HEK293 (cell line): ENCODE measurements around the gene AADAT.
A peak's percentile ranks its signal among the peaks of the same experiment; 100 is the strongest.

Source experiments
- CTCF ChIA-PET: fragments of 350-600 bp; formaldehyde crosslinking; extraction: SDS; loops from one replicate; lab custom pipeline; 2021; ENCODE audit warnings: antibody characterized with exemption; lab: Yijun Ruan, JAX
- POLR2A ChIA-PET: fragments of 300-600 bp; formaldehyde crosslinking; extraction: SDS; loops from one replicate; lab custom pipeline; 2020; ENCODE audit warnings: antibody characterized with exemption, inconsistent platforms; lab: Yijun Ruan, JAX
- H3K27ac ChIP-seq: fragments of 200-500 bp; sonication (Bioruptor generic); 2 replicates; pipeline ENCODE4 v1.5.1; 2014; ENCODE audit warnings: low read depth, low read length, control low read depth, inconsistent platforms; ENCODE audit errors: extremely low read depth
- H3K36me3 ChIP-seq, 2 experiments: fragments of 200-500 bp in 1 of 2; sonication (Bioruptor generic) in 1 of 2; 1 replicate in 1 of 2; 2 replicates in 1 of 2; pipeline ENCODE4 v1.5.1; 2014 to 2017; ENCODE audit warnings: inconsistent platforms in 2 of 2, low read length in 2 of 2; ENCODE audit not compliant: control insufficient read depth in 2 of 2, insufficient read depth in 1 of 2
- H3K4me1 ChIP-seq: fragments of 200-500 bp; sonication (Bioruptor generic); 2 replicates; pipeline ENCODE4 v1.5.1; 2014; ENCODE audit warnings: mild to moderate bottlenecking, low read length, inconsistent platforms; ENCODE audit not compliant: control insufficient read depth, insufficient read depth
- H3K4me3 ChIP-seq: 2 replicates; pipeline ENCODE4 v1.5.1; 2011; ENCODE audit warnings: low read depth, mild to moderate bottlenecking, control low read depth, low read length, moderate library complexity
- H3K9me3 ChIP-seq: fragments of 200-500 bp; sonication (Bioruptor generic); 2 replicates; pipeline ENCODE4 v1.5.1; 2014; ENCODE audit warnings: low read depth, low read length, inconsistent platforms; ENCODE audit not compliant: control insufficient read depth, insufficient read depth
- BCL6B ChIP-seq: fragments of 450-650 bp; formaldehyde crosslinking; IDR thresholded peaks from 2 replicates; pipeline ENCODE4 v1.5.1; 2017; ENCODE audit warnings: missing biosample characterization, missing genetic modification characterization
- GLIS1 ChIP-seq: fragments of 450-650 bp; formaldehyde crosslinking; IDR thresholded peaks from 2 replicates; pipeline ENCODE4 v1.5.1; 2016; ENCODE audit warnings: missing biosample characterization, missing genetic modification characterization
- GLIS2 ChIP-seq: fragments of 450-650 bp; formaldehyde crosslinking; IDR thresholded peaks from 2 replicates; pipeline ENCODE4 v1.5.1; 2016; ENCODE audit warnings: missing biosample characterization, missing genetic modification characterization
- KLF10 ChIP-seq: fragments of 450-650 bp; IDR thresholded peaks from 2 replicates; pipeline ENCODE4 v1.5.1; 2018; ENCODE audit warnings: missing biosample characterization, mild to moderate bottlenecking, missing genetic modification characterization
- KLF16 ChIP-seq: fragments of 450-650 bp; formaldehyde crosslinking; IDR thresholded peaks from 2 replicates; pipeline ENCODE4 v1.5.1; 2017; ENCODE audit warnings: missing biosample characterization, missing genetic modification characterization
- KLF8 ChIP-seq: fragments of 450-650 bp; formaldehyde crosslinking; IDR thresholded peaks from 2 replicates; pipeline ENCODE4 v1.5.1; 2016; ENCODE audit warnings: missing biosample characterization, missing genetic modification characterization
- KLF9 ChIP-seq: fragments of 450-650 bp; formaldehyde crosslinking; IDR thresholded peaks from 2 replicates; pipeline ENCODE4 v1.5.1; 2016; ENCODE audit warnings: missing biosample characterization, missing genetic modification characterization, low read depth
- OSR2 ChIP-seq: fragments of 450-650 bp; formaldehyde crosslinking; IDR thresholded peaks from 2 replicates; pipeline ENCODE4 v1.5.1; 2016; ENCODE audit warnings: missing biosample characterization, missing genetic modification characterization
- PRDM4 ChIP-seq: fragments of 450-650 bp; formaldehyde crosslinking; IDR thresholded peaks from 2 replicates; pipeline ENCODE4 v1.5.1; 2017; ENCODE audit warnings: missing biosample characterization, missing genetic modification characterization
- SP7 ChIP-seq: fragments of 450-650 bp; formaldehyde crosslinking; IDR thresholded peaks from 2 replicates; pipeline ENCODE4 v1.5.1; 2016; ENCODE audit warnings: missing biosample characterization, missing genetic modification characterization
- ZBTB20 ChIP-seq: fragments of 450-650 bp; formaldehyde crosslinking; IDR thresholded peaks from 2 replicates; pipeline ENCODE4 v1.5.1; 2016; ENCODE audit warnings: missing biosample characterization, missing genetic modification characterization
- ZBTB26 ChIP-seq: fragments of 450-650 bp; formaldehyde crosslinking; optimal IDR thresholded peaks from 2 replicates; pipeline ENCODE3; 2016; ENCODE audit warnings: missing biosample characterization, mild to moderate bottlenecking, missing genetic modification characterization
- ZBTB8A ChIP-seq: fragments of 450-650 bp; formaldehyde crosslinking; IDR thresholded peaks from 2 replicates; pipeline ENCODE4 v1.5.1; 2016; ENCODE audit warnings: missing biosample characterization, missing genetic modification characterization
- ZEB2 ChIP-seq: fragments of 450-650 bp; formaldehyde crosslinking; IDR thresholded peaks from 2 replicates; pipeline ENCODE4 v1.5.1; 2016; ENCODE audit warnings: missing biosample characterization, missing genetic modification characterization
- ZFP37 ChIP-seq: fragments of 450-650 bp; formaldehyde crosslinking; IDR thresholded peaks from 2 replicates; pipeline ENCODE4 v1.5.1; 2016; ENCODE audit warnings: missing biosample characterization, missing genetic modification characterization
- ZNF174 ChIP-seq: fragments of 450-650 bp; formaldehyde crosslinking; IDR thresholded peaks from 2 replicates; pipeline ENCODE4 v1.5.0; 2017; ENCODE audit warnings: missing biosample characterization, mild to moderate bottlenecking, missing genetic modification characterization
- ZNF202 ChIP-seq: fragments of 450-650 bp; formaldehyde crosslinking; IDR thresholded peaks from 2 replicates; pipeline ENCODE4 v1.5.1; 2016; ENCODE audit warnings: missing biosample characterization, missing genetic modification characterization, borderline replicate concordance
- ZNF23 ChIP-seq: fragments of 450-650 bp; formaldehyde crosslinking; IDR thresholded peaks from 2 replicates; pipeline ENCODE4 v1.5.1; 2016; ENCODE audit warnings: missing biosample characterization, missing genetic modification characterization, borderline replicate concordance
- ZNF324 ChIP-seq: fragments of 450-650 bp; formaldehyde crosslinking; IDR thresholded peaks from 2 replicates; pipeline ENCODE4 v1.5.1; 2016; ENCODE audit warnings: missing biosample characterization, missing genetic modification characterization
- ZNF335 ChIP-seq: fragments of 450-650 bp; formaldehyde crosslinking; conservative IDR thresholded peaks from 2 replicates; pipeline ENCODE4 v1.5.1; 2016; ENCODE audit warnings: missing biosample characterization, missing genetic modification characterization
- ZNF394 ChIP-seq: fragments of 450-650 bp; formaldehyde crosslinking; IDR thresholded peaks from 2 replicates; pipeline ENCODE4 v1.5.1; 2016; ENCODE audit warnings: missing biosample characterization, missing genetic modification characterization, mild to moderate bottlenecking, moderate library complexity, borderline replicate concordance
- ZNF416 ChIP-seq: fragments of 450-650 bp; formaldehyde crosslinking; IDR thresholded peaks from 2 replicates; pipeline ENCODE4 v1.5.1; 2016; ENCODE audit warnings: missing biosample characterization, missing genetic modification characterization
- ZNF501 ChIP-seq: fragments of 450-650 bp; formaldehyde crosslinking; IDR thresholded peaks from 2 replicates; pipeline ENCODE4 v1.5.1; 2016; ENCODE audit warnings: missing biosample characterization, missing genetic modification characterization
- ZNF521 ChIP-seq: fragments of 450-650 bp; formaldehyde crosslinking; IDR thresholded peaks from 2 replicates; pipeline ENCODE4 v1.5.1; 2017; ENCODE audit warnings: missing biosample characterization, mild to moderate bottlenecking, missing genetic modification characterization
- ZNF580 ChIP-seq: fragments of 450-650 bp; formaldehyde crosslinking; IDR thresholded peaks from 2 replicates; pipeline ENCODE4 v1.5.1; 2016; ENCODE audit warnings: missing biosample characterization, missing genetic modification characterization
- ZNF677 ChIP-seq: fragments of 450-650 bp; IDR thresholded peaks from 2 replicates; pipeline ENCODE4 v1.5.0; 2018; ENCODE audit warnings: missing biosample characterization, mild to moderate bottlenecking, missing genetic modification characterization, moderate library complexity
- ZNF785 ChIP-seq: fragments of 450-650 bp; formaldehyde crosslinking; IDR thresholded peaks from 2 replicates; pipeline ENCODE4 v1.5.1; 2016; ENCODE audit warnings: missing biosample characterization, missing genetic modification characterization
- TF ChIP-seq, protein P1 (sequence below): fragments of 450-650 bp; formaldehyde crosslinking; IDR thresholded peaks from 2 replicates; pipeline ENCODE4 v1.5.1; 2016; ENCODE audit warnings: missing biosample characterization, missing genetic modification characterization

The AADAT gene

DNA sequence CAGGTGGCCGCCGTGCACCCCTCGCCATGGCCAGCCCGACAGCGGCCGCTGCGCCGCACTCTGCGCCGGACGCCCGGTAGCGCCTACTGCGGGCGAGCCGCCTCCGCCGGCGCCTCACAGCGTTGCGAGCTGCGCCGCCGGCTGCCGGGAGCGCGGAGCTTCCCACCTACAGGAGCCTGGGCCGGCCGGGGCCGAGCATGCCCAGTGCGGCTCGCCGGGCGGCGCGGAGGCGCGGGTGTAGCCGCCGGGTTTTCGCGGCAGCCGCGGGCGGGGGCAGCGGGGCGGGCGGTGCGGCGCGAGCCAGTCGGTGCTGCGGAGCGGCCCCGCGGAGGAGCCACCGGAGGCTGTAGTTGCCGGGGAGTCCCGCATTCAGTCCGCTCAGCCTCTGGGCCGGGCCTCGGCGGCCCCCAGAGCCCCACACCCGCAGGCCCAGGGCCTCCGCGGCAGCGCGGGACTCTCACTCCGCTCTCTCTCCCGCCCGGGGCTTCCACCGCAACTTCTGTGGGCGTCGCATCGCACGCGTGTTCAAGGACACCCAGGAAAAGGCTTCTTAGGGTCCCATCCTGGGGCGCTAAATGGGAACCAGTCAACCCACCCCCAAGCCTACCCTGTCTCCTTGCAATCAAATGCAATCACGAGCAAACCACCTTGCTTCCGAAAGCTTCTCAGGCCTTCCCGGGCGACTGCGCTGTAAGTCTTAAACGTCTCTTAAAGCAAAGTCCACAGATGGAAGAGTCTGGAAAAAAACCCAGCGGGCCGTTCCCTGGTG, 63.3 kb downstream of the AADAT start, which contains the start of gene MFAP3L (continued):
- TF ChIP-seq PRDM4 (tag by site-specific recombination) (no peak), KLF10 (tag by site-specific recombination) (peak; percentile 43; the same call in 1 of the 2 replicates), ZNF580 (tag by site-specific recombination) (peak; percentile 14; the same call in 1 of the 2 replicates), KLF9 (tag by site-specific recombination) (peak; percentile 23; the same call in 1 of the 2 replicates), ZNF501 (peak; percentile 80), BCL6B (tag by site-specific recombination) (no peak), ZNF174 (tag by site-specific recombination) (no peak), ZNF394 (tag by site-specific recombination) (no peak), ZBTB8A (tag by site-specific recombination) (peak; percentile 68), ZFP37 (tag by site-specific recombination) (peak; percentile 35; the same call in 1 of the 2 replicates), KLF8 (tag by site-specific recombination) (peak; percentile 35; the same call in 1 of the 2 replicates), ZBTB20 (peak; percentile 63; the same call in 1 of the 2 replicates), ZNF677 (0 out of 2 replicates have a peak, but pooled peaks have one; percentile 50)
- TF ChIP-seq, protein P1, sequence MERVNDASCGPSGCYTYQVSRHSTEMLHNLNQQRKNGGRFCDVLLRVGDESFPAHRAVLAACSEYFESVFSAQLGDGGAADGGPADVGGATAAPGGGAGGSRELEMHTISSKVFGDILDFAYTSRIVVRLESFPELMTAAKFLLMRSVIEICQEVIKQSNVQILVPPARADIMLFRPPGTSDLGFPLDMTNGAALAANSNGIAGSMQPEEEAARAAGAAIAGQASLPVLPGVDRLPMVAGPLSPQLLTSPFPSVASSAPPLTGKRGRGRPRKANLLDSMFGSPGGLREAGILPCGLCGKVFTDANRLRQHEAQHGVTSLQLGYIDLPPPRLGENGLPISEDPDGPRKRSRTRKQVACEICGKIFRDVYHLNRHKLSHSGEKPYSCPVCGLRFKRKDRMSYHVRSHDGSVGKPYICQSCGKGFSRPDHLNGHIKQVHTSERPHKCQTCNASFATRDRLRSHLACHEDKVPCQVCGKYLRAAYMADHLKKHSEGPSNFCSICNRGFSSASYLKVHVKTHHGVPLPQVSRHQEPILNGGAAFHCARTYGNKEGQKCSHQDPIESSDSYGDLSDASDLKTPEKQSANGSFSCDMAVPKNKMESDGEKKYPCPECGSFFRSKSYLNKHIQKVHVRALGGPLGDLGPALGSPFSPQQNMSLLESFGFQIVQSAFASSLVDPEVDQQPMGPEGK (tag by site-specific recombination): peak; percentile 92
- TF ChIP-seq, all 188 proteins: peak for 20

DNA sequence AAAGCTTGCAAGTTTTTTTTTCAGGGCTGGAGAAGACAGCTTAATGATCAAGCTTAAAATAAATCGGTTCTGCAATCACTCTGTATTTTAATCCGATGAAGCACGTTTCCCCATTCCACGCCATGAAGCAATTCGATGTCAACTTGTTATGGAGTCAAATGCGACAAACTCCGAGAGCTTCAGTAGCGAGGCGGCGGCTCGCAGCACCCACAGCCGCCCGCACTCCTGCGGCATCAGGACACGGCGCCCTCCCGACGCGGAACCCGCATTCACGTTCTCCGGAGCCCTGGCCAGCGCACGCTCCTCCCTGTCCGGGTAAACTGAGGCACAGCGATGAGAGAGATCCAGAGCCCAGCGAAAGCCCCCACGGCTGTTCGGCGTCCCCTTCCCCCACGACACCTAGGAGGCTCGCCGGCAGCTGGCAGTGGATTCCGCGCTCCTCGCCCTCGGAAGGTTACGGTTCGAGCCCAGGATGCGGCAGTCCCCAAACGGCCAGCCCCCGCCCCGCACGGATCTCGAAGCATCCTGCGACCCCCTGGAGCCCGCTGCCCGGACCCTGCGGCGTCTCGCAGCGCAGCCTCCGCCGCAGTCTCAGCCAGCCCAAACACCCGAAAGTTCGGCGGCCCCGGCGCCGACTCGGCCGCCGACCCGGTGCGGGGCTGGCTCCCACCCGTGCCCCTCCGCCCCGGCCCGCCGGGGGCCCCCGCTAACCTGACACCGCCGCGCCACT, 64.1 kb downstream of the AADAT start:
- no peaks in the 10 kb centered on the region for H3K4me1 ChIP-seq
- H3K9me3 ChIP-seq: no peaks in the 10 kb centered on the region
- peak overlapping the region; percentile 68 for H3K4me3 ChIP-seq
- H3K36me3 ChIP-seq: no peaks in the 10 kb centered on the region
- ChIA-PET POLR2A (interaction anchor here (0.5 to 1.4 kb wide), 5 partner anchors 11 to 234 kb away, joined by 3 to 4 read pairs (median 4); no protein-coding TSS in a partner anchor), CTCF (interaction anchor here (0.8 to 2.4 kb wide), 2 partner anchors 10 to 215 kb away, joined by 3 to 10 read pairs; no protein-coding TSS in a partner anchor)
- H3K27ac ChIP-seq: peak overlapping the region; percentile 78; the same call in 1 of the 2 replicates
- TF ChIP-seq ZNF416 (tag by site-specific recombination) (no peak), KLF16 (tag by site-specific recombination) (no peak), GLIS1 (tag by site-specific recombination) (peak; percentile 26; the same call in 1 of the 2 replicates), ZNF785 (no peak), ZNF335 (tag by site-specific recombination) (peak; percentile 43; the same call in 1 of the 2 replicates), ZNF202 (tag by site-specific recombination) (no peak), ZNF324 (tag by site-specific recombination) (no peak), SP7 (tag by site-specific recombination) (no peak), ZEB2 (tag by site-specific recombination) (peak; percentile 22; the same call in 1 of the 2 replicates), OSR2 (tag by site-specific recombination) (no peak), ZNF23 (no peak), ZBTB26 (peak; percentile 47), GLIS2 (tag by site-specific recombination) (0 out of 2 replicates have a peak, but pooled peaks have one; percentile 26), KLF10 (tag by site-specific recombination) (no peak), ZNF521 (tag by site-specific recombination) (no peak)
